HL-60 (cell line): ENCODE results near the gene ZC3H4.

Experiments
- CTCF ChIP-seq: IDR thresholded peaks from one replicate; pipeline ENCODE4 v1.5.1; 2011; ENCODE audit warnings: low read length, control low read depth, inconsistent platforms; ENCODE audit not compliant: insufficient read depth
- POLR2AphosphoS5 ChIP-seq: IDR thresholded peaks from 2 replicates; pipeline ENCODE4 v1.6.1; 2012; ENCODE audit warnings: low read depth
- REST ChIP-seq: IDR thresholded peaks from 2 replicates; pipeline ENCODE4 v1.6.1; 2012; ENCODE audit warnings: low read depth; ENCODE audit not compliant: insufficient replicate concordance
- SPI1 ChIP-seq: IDR thresholded peaks from 2 replicates; pipeline ENCODE4 v1.6.1; 2012; ENCODE audit warnings: low read depth, mild to moderate bottlenecking, borderline replicate concordance

GRCh38 chr19:47146920-47147319 is 33.3 kb upstream of the ZC3H4 start:
- no peak for TF ChIP-seq CTCF
- no peak for TF ChIP-seq SPI1
- no peak for TF ChIP-seq POLR2AphosphoS5
- no peak for TF ChIP-seq REST
